ENCODE data around the gene PLXNC1.

Gene PLXNC1

GRCh38 chr12:94204499-94205247 lies 56.3 kb downstream of the PLXNC1 start:
- DNase-seq (ENCODE audit: low read depth, low spot score), result no peak

DNA sequence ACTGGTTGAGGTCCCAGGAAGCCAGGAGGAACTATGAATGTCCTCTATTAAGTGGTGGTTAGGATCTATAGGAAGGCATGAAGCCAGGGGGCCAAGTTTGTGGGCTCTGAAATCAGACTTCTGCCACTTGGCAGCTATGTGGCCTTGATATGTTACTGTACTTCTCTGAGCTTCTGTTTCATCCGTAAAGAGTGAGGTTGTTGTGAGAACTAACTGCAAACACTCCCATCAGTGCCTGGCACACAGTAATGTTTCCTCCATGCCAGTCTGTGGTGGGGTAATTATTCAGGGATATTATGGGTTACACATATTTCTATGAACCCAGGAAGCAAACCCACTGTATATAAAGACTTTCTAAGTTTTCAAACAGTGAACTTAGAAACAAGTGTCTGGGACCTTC lies 57.4 kb downstream of the PLXNC1 start:
- no peak for DNase-seq (ENCODE audit: low read depth, low spot score)

GRCh38 chr12:94206886-94207285 lies 58.5 kb downstream of the PLXNC1 start:
- DNase-seq (ENCODE audit: low read depth, low spot score), result no peak

DNA sequence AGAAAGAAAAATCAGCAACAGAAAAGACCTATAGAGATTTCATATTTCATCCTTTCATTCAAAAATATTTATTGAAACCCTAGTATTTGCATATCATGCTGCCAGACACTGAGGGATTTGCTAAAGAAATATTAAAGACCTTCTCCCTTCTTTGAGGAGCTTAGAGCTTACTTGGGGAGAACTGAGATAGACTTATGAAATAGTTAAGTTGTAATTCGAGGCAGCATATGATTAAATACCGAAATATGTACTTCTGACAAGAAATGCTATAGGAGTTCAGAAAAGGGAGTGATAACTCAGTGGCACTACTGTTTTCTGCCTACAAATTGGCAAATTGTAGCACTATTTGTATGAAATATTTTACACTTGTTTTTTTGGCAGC lies 59.1 kb downstream of the PLXNC1 start:
- no peak for DNase-seq (ENCODE audit: low read depth, low spot score)

DNA sequence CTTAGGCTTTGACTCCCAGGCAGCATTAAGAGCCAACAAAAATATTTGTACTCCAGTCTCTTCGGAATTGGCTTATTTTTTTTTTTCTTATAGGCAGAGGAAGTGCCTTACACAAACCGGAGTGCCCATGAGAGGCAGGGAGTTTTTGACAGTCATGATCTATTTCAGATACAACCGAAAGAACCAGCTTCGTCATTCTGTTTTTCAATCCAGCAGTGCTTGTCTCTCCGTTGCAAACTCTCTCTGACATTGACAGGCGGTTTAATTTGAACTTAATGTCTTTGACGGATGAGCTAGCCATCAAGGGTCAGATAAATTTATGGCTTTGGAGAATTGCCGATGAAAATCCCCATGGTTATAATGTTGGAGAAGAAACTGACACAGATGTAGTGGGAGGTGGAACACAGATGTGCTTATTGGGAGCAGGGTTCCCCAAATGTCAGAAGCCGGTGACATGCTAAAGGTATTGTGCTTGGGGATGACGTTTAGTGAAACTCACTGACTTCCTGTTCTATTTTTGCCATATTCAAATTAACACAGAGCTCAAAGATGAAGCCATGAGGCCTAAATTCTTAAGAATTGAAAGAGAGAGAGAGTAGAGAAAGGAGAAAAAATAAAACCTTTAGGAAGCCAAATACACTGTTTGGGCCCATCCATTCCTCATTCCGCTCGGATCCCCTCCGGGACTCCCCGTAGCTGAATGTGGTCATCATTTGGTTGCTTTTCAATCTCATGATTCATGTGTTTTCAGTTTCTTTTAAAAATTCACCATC lies 59.7 kb downstream of the PLXNC1 start:
- DNase-seq (ENCODE audit: low read depth, low spot score), result peak; percentile 40

- DNase-seq (ENCODE audit: low read depth, low spot score), result no peak
These were observed 60.2 kb downstream of the PLXNC1 start for GRCh38 chr12:94208622-94208966.

DNA sequence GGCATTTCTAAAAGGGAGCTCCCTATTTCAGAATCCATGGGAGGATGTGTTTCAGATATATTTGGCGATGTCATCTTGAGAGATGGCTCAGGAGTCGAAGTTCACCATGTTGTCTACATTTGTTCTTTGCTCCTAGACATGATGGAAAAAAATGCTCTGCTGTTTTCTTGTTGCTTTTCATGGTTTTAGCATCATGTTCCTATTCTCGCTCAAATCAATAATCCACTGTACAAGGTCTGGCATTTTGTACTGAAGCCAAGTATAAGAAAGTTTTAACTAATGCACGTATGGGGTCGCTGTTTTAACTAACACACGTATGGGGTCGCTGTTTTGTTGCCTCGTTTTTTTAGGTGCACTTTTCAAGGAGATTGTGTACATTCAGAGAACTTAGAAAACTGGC lies 60.9 kb downstream of the PLXNC1 start:
- DNase-seq (ENCODE audit: low read depth, low spot score), result no peak

DNA sequence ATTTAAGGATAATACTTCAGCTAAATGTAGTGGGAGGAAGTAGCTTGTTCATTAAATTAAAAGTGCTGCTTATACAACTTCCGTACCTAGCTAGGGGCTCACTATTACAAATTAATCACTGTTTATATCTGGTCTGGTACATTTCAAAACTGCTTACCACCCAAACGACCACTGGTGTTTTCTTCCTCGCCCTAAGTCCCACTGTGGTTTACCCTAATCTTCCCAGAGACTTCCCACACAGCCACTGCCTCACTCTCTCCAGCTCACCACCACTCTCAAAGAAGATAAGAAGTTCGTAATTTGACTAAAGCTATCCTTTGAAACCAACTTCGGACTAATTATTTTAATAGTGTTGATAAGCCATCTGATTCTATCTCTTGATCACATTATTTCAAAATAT lies 62.6 kb downstream of the PLXNC1 start:
- no peak for DNase-seq (ENCODE audit: low read depth, low spot score)

GRCh38 chr12:94218233-94218632 lies 69.9 kb downstream of the PLXNC1 start:
- no peak for DNase-seq (ENCODE audit: low read depth, low spot score)

DNA sequence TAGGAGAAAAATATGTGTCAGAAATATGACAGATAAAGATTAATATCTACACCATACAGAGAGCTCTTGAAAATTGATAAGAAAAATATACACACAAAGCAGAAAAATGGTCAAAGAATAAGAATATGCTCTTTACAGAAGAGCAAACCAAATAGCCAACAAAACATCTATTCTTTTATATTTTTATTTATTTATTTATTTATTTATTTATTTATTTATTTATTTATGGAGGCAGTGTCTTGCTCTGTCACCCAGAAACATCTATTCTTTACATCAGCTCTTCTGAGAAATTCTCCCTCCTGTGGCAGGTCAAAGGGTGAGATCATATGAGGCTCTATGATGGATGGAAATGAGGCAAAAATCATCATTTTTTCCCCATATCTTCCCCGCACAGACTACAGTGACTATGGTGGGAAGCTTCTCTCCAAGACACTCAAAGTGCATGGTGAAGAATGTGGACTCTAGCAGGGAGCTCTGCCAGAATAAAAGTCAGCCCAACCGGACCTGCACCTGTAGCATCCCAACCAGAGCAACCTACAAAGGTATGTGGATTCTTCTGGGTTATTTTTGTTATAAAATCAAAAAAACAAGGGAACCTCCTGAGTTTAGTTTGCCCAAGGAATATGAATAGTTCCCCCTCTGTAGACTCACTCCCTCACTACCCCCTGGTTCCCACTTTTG lies 71.4 kb downstream of the PLXNC1 start:
- DNase-seq (ENCODE audit: low read depth, low spot score), result no peak

- DNase-seq (ENCODE audit: low read depth, low spot score), result no peak
These were observed 72.4 kb downstream of the PLXNC1 start for GRCh38 chr12:94220804-94221203.

GRCh38 chr12:94222351-94223084 lies 74.1 kb downstream of the PLXNC1 start:
- no peak for DNase-seq (ENCODE audit: low read depth, low spot score)

DNA sequence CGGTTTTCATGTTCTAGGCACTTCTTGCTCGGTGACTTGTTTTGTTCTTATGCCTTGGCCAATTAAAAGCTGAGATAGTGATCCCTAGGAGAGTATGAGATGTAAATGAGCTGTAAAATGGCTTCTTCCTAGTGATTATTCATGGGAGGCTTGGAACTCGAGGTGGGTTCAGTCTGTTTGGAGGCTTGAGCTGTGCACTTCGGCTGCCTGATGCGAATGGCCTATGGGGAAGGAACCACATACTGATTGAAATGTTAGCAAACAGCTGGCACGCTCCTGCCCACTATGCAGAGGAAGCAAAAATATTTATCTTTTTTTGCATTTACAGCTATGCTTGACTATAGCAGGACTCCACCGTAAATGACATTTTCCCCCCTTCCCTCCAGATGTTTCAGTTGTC lies 75.5 kb downstream of the PLXNC1 start:
- DNase-seq (ENCODE audit: low read depth, low spot score), result no peak

DNA sequence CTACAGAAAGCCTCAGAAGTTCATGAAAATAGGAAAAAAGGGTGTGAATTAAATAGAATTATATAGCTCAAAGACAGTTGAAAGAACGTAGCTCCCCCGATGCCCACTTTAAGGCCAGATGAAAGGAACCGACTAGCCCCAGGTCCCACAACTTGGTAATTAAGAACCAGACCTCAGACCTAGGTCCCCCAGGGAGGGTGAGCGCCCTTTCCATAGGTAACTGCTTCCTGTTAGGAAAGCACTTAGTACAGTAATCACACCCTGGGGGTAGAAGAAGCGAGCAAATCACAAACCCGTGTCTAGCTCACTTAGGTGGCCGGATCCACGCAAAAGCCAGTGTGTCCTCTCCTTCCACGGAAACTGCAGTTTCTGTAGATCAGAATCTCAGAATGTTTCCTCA lies 77.1 kb downstream of the PLXNC1 start:
- no peak for DNase-seq (ENCODE audit: low read depth, low spot score)

DNA sequence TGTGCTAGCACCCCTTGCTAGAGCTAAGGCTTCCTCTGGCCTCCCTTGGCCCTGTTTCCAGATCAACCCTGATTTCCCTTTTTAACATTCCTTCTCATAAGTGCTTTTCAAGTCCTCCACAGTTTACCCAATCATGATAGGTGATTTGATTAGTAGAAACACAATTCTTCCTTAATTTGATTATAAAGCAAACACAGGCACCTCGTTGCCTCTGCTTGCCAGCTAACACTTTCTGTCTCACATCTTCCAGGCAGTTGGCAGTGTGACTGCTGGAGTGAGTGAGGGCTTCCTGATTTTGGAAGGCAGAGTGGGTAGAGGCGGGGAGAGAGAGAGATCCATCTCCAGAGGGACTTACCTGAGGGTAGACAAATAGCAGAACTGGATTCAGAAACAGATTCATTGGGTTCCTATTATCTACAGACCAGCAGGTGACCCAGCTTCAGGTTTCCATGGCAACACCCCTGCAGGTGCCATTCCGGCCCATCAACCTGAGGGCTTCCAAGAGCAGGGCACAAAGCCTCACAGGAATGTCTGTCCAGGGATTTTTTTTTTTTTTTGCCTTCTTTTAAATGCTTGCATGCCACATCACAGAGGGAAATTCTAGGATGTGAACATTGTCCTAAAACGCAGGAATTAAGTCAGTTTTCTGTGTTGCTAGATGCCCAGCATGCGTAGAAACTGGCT lies 77.7 kb downstream of the PLXNC1 start:
- no peak for DNase-seq (ENCODE audit: low read depth, low spot score)

GRCh38 chr12:94227066-94227465 lies 78.7 kb downstream of the PLXNC1 start:
- DNase-seq (ENCODE audit: low read depth, low spot score), result no peak

GRCh38 chr12:94228488-94228907 lies 80.1 kb downstream of the PLXNC1 start:
- DNase-seq (ENCODE audit: low read depth, low spot score), result no peak

DNA sequence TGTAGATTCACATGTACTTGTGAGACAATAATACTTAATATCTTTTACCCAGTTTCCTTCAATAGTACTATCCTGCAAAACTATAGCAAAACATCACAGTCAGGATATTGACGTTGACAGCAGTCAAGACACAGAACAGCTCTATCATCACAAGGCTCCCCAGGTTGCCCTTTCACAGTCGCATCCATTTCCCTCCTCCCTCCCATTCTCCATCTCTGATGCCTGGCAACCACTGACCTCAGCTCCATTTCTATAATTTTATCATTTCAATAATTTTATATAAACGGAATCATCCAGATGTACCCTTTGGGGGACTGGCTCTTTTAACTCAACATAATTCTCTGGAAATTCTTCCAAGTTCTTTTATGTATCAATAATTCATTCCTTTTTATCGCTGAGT lies 81.5 kb downstream of the PLXNC1 start:
- DNase-seq (ENCODE audit: low read depth, low spot score), result no peak

- no peak for DNase-seq (ENCODE audit: low read depth, low spot score)
These were observed 82.1 kb downstream of the PLXNC1 start for GRCh38 chr12:94230357-94230905.

DNA sequence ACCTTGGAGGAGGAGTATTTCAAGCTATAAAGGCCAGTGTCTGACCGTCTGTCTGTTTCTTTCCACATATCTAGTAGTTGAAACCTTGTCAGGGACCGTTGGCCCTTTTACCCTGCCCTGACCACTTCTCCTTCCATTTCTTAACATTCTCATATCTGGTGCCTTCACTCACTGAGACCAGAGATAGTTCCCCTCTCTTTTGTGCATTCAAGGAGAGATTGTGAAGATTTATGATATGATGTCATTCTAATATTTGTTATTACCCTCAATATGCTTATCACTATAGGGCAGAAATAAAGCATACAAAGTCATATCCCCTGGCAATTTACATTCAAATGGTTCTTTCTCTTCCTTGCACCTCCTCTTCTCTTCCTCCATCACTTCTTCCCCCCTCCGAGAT lies 83.3 kb downstream of the PLXNC1 start:
- DNase-seq (ENCODE audit: low read depth, low spot score), result no peak

- no peak for DNase-seq (ENCODE audit: low read depth, low spot score)
These were observed 87.5 kb downstream of the PLXNC1 start for GRCh38 chr12:94235848-94236247.

All from brain pericyte (primary cell).